Colon (tissue), 2 donors: ENCODE results near the gene PDE8B.

ENCODE experiments used
- FAIRE-seq: peaks from 2 replicates; lab custom pipeline; 2012; peaks lifted over from hg19 to GRCh38; lab: Jason Lieb, UNC
- donor health status: control.
- donor health status: control.

PDE8B gene

GRCh38 chr5:77210091-77210963, at the start of gene PDE8B:
Gene PDE8B (plus strand): TSS chr5:77210680. CDS start chr5:77210926, 246 bp downstream.
- FAIRE-seq, result no peak

GRCh38 chr5:77163453-77163852, 47.0 kb upstream of the PDE8B start:
- FAIRE-seq, result no peak

- no peak for FAIRE-seq
These were observed 43.4 kb upstream of the PDE8B start for GRCh38 chr5:77167063-77167462.

- no peak for FAIRE-seq
These were observed 42.8 kb upstream of the PDE8B start for GRCh38 chr5:77167695-77168121.

- FAIRE-seq, result no peak
These were observed 42.2 kb upstream of the PDE8B start for GRCh38 chr5:77168161-77168878.

- no peak for FAIRE-seq
These were observed 41.6 kb upstream of the PDE8B start for GRCh38 chr5:77168879-77169244.

GRCh38 chr5:77170196-77170890, 40.1 kb upstream of the PDE8B start:
- FAIRE-seq, result no peak

- FAIRE-seq, result no peak
These were observed 39.2 kb upstream of the PDE8B start for GRCh38 chr5:77171141-77171910.

GRCh38 chr5:77172713-77173328, 37.7 kb upstream of the PDE8B start:
- no peak for FAIRE-seq

- FAIRE-seq, result no peak
These were observed 36.0 kb upstream of the PDE8B start for GRCh38 chr5:77174526-77174925.

GRCh38 chr5:77175231-77175630, 35.2 kb upstream of the PDE8B start:
- no peak for FAIRE-seq

- no peak for FAIRE-seq
These were observed 34.1 kb upstream of the PDE8B start for GRCh38 chr5:77176429-77176828.

- no peak for FAIRE-seq
These were observed 32.9 kb upstream of the PDE8B start for GRCh38 chr5:77177576-77177975.

- FAIRE-seq, result no peak
These were observed 30.1 kb upstream of the PDE8B start for GRCh38 chr5:77180167-77181081.

- no peak for FAIRE-seq
These were observed 29.3 kb upstream of the PDE8B start for GRCh38 chr5:77181173-77181572.

- no peak for FAIRE-seq
These were observed 28.7 kb upstream of the PDE8B start for GRCh38 chr5:77181596-77182304.

GRCh38 chr5:77182367-77182766, 28.1 kb upstream of the PDE8B start:
- no peak for FAIRE-seq

GRCh38 chr5:77186652-77187370, 23.7 kb upstream of the PDE8B start:
- FAIRE-seq, result no peak

- FAIRE-seq, result no peak
These were observed 21.1 kb upstream of the PDE8B start for GRCh38 chr5:77189421-77189820.
